DLD1 (cell line): ENCODE data around the gene BLM.
"Not testable (repeated sequence)": the region's sequence is repeated elsewhere in the genome, so short reads cannot be mapped to it uniquely, and the experiment has no call there.

Experiments used
- in situ Hi-C: cut with HindIII; loops from 2 replicates; pipeline ENCODE4 v1.10.0; 2017; ENCODE audit warnings: low sequenced_read_pairs

Gene BLM

GRCh38 chr15:90716976-90717821, at the start of gene BLM:
Gene BLM (plus strand): TSS chr15:90717346. CDS start chr15:90747393, 30,047 bp downstream.
- in situ Hi-C loops: no loop called here

GRCh38 chr15:90667755-90668345, 49.3 kb upstream of the BLM start:
- in situ Hi-C loops: not testable (repeated sequence)

DNA sequence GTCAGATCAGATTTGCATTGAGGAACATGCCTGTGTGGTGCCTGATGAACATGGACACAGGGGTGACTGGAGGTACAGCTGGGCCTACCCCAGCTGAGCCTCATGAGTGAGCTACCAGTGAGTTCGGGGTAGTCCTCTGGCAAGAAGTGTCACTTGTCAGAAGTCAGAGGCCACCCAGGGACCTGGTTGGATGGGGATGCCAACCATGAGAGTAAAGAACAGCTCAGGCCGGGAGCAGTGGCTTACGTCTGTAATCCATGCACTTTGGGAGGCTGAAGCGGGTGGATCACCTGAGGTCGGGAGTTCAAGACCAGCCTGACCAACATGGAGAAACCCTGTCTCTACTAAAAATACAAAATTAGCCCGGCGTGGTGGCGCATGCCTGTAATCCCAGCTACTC, 46.5 kb upstream of the BLM start:
- in situ Hi-C loops: not testable (repeated sequence)

GRCh38 chr15:90671216-90671615, 45.9 kb upstream of the BLM start:
- in situ Hi-C loops: no loop called here

DNA sequence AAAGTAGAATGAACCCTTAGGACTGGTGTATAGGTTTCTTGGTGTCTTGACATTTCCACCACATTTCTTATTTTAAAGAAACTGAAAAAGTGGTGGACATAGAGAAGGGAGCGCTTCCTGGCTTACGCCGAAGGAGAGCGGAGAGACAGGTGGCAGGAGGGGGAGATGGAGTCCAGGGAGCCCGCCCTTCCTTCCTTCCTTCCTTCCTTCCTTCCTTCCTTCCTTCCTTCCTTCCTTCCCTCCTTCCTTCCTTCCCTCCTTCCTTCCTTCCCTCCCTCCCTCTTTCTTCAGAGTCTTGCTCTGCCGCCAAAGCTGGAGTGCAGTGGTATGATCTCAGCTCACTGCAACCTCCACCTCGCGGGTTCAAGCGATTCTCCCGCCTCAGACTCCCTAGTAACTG, 43.8 kb upstream of the BLM start:
- in situ Hi-C loops: not testable (repeated sequence)

DNA sequence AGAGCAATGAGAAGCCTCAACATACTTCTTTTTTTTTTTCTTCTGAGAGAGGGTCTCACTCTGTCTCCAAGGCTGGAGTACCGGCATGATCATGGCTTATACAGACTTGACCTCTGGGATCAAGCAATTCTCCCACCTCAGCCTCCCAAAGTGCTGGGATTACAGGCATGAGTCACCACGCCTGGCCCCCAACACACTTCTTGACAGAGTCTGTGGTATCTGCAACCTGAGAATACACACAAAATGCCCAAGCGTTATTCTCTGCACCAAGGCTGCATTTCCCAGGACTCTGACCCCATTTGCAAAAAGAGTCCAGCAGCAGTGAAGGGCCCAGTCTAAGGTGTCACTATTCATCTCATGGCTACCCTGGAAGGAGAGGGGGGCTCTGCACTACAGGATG, 42.7 kb upstream of the BLM start:
- in situ Hi-C loops: no loop called here

GRCh38 chr15:90675464-90675863, 41.7 kb upstream of the BLM start:
- in situ Hi-C loops: no loop called here

DNA sequence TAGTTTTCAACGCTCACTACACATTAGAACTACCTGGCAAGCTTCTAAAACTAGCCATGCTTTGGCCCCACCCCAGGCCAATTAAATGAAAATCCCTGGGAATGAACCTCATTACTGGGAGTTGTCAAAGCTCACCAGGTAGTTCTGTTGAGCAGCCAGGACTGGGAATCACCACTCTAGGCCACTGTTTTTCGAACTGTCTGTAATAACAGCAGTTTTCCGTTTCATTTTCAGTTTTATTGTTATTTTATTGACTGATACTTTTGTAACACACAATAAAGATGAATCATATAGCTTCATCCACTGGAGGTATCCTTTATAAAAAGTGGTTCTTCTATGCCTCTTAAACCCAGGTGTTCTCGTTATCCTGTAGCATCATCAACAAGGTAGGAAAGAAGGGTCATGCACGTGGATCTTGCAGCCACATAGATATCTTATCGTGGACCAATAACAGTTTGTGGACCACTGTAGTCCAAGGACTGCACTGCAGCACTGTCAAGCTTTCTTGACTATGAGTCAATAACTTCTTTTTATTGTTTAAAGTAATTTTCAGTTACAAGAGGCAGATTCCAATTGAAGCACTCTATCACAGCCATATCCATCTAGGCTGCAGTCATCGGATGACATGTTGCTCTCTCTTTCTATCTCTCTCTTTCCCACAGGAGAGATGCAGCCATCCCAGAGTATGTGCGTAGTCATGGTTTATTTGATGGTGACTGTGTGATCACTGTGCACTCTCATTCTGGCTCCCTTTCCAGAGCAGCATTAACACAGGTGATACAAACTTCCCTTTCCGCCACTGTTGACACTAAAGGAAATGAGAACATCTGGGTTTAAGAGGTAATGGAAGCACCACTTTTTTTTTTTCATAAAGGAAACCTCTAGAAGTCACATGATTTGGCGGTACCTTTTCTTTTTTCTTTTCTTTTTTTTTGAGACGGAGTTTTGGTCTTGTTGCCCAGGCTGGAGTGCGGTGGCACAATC, 39.0 kb upstream of the BLM start:
- in situ Hi-C loops: no loop called here

GRCh38 chr15:90679959-90680358, 37.2 kb upstream of the BLM start:
- in situ Hi-C loops: no loop called here

- in situ Hi-C loops: no loop called here
Observed at GRCh38 chr15:90680371-90680935, 36.7 kb upstream of the BLM start.

- in situ Hi-C loops: no loop called here
Observed at GRCh38 chr15:90681056-90681455, 36.1 kb upstream of the BLM start.

DNA sequence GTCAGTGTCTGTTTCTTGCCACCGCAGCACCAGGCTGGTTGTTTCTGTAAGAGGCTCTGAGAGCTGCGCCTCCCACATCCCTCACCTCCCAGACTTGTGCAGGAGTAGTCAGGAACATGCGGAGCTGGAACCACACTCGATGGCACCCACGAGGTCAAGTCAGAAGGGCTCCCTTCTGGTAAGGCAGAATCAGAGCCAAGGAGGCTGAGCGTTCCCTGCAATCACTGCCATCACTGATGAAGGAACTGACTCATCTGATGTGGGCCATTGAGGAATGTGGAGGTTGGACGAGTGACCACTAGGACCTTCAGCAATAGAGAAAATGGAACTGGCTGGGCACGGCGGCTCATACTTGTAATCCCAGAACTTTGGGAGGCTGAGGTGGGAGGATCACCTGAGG, 35.7 kb upstream of the BLM start:
- in situ Hi-C loops: no loop called here

DNA sequence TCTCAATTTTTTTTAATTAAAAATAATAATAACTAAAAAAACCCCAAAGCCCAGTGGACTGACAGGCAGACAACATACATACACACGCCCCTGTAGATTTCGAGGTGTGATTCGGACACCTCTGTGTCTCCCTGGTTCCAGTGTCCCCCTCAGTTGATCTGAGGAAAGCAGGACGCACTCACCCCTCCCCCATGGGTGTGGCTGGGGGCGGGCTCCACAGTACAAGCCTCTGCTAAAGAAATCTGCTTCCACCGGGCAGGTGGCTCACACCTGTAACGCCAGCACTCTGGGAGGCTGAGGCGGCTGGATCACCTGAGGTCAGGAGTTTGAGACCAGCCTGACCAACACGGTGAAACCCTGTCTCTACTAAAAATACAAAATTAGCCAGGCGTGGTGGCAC, 33.8 kb upstream of the BLM start:
- in situ Hi-C loops: no loop called here

- in situ Hi-C loops: no loop called here
Observed at GRCh38 chr15:90683876-90684275, 33.3 kb upstream of the BLM start.

DNA sequence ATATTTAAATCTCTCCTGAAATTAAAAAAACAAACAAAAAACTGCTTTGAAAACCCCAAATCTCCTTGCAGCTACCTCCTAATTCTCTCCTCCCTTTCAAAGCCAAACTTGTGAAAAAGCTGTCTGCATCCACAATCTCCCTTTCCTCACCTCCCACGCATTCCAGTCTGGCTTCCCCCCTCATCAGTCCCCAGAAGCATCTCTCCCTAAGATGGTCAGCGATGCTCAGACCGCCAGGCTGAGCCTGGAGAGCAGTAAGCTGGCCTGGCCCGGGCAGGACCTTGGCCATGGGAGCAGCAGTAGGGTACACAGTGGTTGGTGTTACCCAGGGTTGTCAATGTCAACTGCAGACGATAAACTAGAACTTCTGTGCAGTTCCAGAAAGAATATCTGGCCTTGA, 32.9 kb upstream of the BLM start:
- in situ Hi-C loops: no loop called here

DNA sequence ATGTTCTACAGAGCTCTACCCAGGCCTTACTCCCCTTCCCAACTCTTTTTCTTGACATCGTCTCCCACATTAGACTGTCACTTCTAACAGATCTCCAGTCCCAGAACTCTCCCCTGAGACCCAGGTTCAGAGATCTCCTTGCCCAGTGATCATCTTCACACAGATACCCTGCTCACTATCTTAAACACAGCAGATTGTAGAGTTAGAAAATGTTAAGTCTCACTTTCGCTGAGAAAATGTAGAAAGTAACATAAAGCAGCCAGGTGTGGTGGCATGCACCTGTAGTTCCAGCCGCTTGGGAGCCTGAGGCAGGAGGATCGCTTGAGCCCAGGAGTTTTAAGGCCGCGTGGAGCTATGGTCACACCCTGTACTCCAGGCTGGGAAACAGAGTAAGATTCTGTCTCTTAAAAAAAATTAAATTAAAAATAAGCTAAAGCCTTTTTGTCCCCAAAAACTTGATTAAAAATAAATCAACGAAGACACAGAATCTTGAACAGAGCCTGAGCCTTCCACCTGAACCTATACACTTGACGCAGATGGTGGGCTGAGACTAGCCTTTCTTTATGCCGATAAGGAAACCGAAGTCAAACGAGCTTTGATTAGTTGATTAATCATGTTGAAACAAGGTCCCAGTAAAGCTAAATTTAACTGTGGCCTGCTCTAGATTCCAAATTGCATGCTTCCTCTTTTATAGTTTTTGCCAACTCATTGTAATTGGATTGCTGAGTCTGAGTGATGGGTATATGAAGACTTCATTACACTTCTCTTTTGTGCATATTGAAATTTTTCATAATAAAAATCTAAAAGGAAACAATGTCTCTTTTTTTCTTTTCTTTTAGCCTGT, 31.3 kb upstream of the BLM start:
- in situ Hi-C loops: no loop called here

- in situ Hi-C loops: no loop called here
Observed at GRCh38 chr15:90686435-90687218, 30.5 kb upstream of the BLM start.

- in situ Hi-C loops: not testable (repeated sequence)
Observed at GRCh38 chr15:90689326-90689961, 27.7 kb upstream of the BLM start.

GRCh38 chr15:90690585-90690984, 26.6 kb upstream of the BLM start:
- in situ Hi-C loops: no loop called here
